Measurements from ENCODE around the gene MAPK11.

DNA sequence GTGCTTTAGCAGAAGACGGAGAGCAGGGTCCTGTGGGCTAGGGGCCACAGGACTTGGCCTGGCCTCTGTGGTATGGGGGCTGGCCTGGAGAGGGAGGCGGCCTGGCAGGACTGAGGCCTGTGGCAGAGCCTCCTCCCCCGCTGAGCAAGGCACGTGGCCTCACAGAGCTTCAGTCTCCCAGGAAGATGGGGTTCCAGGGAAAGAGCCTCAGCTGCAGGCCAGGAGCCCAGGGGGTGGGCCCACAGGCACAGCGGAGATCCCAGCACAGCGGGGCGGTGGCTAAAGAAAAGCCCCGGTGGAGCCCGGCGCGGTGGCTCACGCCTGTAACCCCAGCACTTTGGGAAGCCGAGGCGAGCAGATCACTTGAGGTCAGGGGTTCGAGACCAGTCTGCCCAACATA lies 10.9 kb downstream of the MAPK11 start:
- TF ChIP-seq, protein P1, sequence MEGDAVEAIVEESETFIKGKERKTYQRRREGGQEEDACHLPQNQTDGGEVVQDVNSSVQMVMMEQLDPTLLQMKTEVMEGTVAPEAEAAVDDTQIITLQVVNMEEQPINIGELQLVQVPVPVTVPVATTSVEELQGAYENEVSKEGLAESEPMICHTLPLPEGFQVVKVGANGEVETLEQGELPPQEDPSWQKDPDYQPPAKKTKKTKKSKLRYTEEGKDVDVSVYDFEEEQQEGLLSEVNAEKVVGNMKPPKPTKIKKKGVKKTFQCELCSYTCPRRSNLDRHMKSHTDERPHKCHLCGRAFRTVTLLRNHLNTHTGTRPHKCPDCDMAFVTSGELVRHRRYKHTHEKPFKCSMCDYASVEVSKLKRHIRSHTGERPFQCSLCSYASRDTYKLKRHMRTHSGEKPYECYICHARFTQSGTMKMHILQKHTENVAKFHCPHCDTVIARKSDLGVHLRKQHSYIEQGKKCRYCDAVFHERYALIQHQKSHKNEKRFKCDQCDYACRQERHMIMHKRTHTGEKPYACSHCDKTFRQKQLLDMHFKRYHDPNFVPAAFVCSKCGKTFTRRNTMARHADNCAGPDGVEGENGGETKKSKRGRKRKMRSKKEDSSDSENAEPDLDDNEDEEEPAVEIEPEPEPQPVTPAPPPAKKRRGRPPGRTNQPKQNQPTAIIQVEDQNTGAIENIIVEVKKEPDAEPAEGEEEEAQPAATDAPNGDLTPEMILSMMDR (IDR thresholded peaks at IDR 0.05), result no peak
- no peak for TF ChIP-seq POLR2A (IDR thresholded peaks at IDR 0.05)

Measured in lower leg skin (tissue), 3 donors.